GM23338 (cell line): ENCODE measurements around the gene PARVG. TPM values are rescaled to one million over a fixed set of nuclear protein-coding genes. Genes with fewer than 3 reads are reported as not detected.

Experiments
- ATAC-seq: fragments of 200-7000 bp; cut with Tn5 transposase; 3 replicates; pipeline ENCODE4 v1.9.1; 2020
- DNase-seq: peaks from one replicate; pipeline ENCODE4 v3.0.0-alpha.2; 2015; ENCODE audit warnings: low spot score
- H2AFZ ChIP-seq: fragments of 200-600 bp; sonication (generic); 2 replicates; pipeline ENCODE4 v1.8.0; 2016; ENCODE audit warnings: antibody characterized with exemption, mild to moderate bottlenecking, moderate library complexity
- H3F3A ChIP-seq: fragments of 200-600 bp; sonication (generic); replicated peaks from 2 replicates; pipeline ENCODE4 v1.8.0; 2017; ENCODE audit warnings: antibody characterized with exemption, mixed run types, low read depth
- H3K27ac ChIP-seq: fragments of 200-600 bp; sonication (generic); 2 replicates; pipeline ENCODE4 v1.6.1; 2016; ENCODE audit warnings: low read depth
- H3K27me3 ChIP-seq: fragments of 200-600 bp; sonication (generic); 2 replicates; pipeline ENCODE4 v1.8.0; 2016; ENCODE audit warnings: mild to moderate bottlenecking, mixed run types, moderate library complexity; ENCODE audit not compliant: insufficient read depth
- H3K36me3 ChIP-seq: fragments of 200-600 bp; sonication (generic); 2 replicates; pipeline ENCODE4 v1.8.0; 2016; ENCODE audit warnings: mild to moderate bottlenecking; ENCODE audit not compliant: insufficient read depth
- H3K4me1 ChIP-seq: fragments of 200-600 bp; sonication (generic); 2 replicates; pipeline ENCODE4 v1.8.0; 2016; ENCODE audit warnings: mild to moderate bottlenecking, moderate library complexity; ENCODE audit not compliant: insufficient read depth
- H3K4me2 ChIP-seq: fragments of 200-600 bp; sonication (generic); 2 replicates; pipeline ENCODE4 v1.7.1; 2017; ENCODE audit warnings: mixed run types
- H3K4me3 ChIP-seq: fragments of 200-600 bp; sonication (generic); 2 replicates; pipeline ENCODE4 v1.6.1; 2016; ENCODE audit warnings: mixed run types
- H3K79me2 ChIP-seq: fragments of 200-600 bp; sonication (generic); replicated peaks from 2 replicates; pipeline ENCODE4 v1.8.0; 2017; ENCODE audit warnings: mild to moderate bottlenecking; ENCODE audit not compliant: insufficient read depth
- H3K9me2 ChIP-seq: fragments of 200-600 bp; sonication (generic); 2 replicates; pipeline ENCODE4 v1.8.0; 2017; ENCODE audit not compliant: insufficient read depth
- H4K20me1 ChIP-seq: fragments of 200-600 bp; sonication (generic); replicated peaks from 2 replicates; pipeline ENCODE4 v1.8.0; 2017; ENCODE audit warnings: mild to moderate bottlenecking; ENCODE audit not compliant: insufficient read depth
- H3K27ac Mint-ChIP-seq: 2 replicates; pipeline ENCODE4 v1.8.0; 2020; ENCODE audit warnings: inconsistent platforms, mild to moderate bottlenecking, moderate library complexity, mixed read lengths
- H3K27me3 Mint-ChIP-seq: 3 replicates; pipeline ENCODE4 v1.8.0; 2022; ENCODE audit warnings: low read depth, mild to moderate bottlenecking, moderate library complexity, mixed read lengths, inconsistent platforms; ENCODE audit not compliant: insufficient read depth, poor library complexity
- H3K36me3 Mint-ChIP-seq: 3 replicates; pipeline ENCODE4 v1.8.0; 2021; ENCODE audit warnings: low read depth, mild to moderate bottlenecking, inconsistent platforms, moderate library complexity, mixed read lengths
- H3K4me1 Mint-ChIP-seq: 3 replicates; pipeline ENCODE4 v1.8.0; 2020; ENCODE audit warnings: mild to moderate bottlenecking, inconsistent platforms, mixed read lengths
- H3K4me3 Mint-ChIP-seq: 3 replicates; pipeline ENCODE4 v1.8.0; 2021; ENCODE audit warnings: moderate library complexity, mild to moderate bottlenecking, inconsistent platforms, mixed read lengths
- H3K9me3 Mint-ChIP-seq: 3 replicates; pipeline ENCODE4 v1.8.0; 2020; ENCODE audit warnings: moderate library complexity, mild to moderate bottlenecking, inconsistent platforms, mixed read lengths
- CREB1 ChIP-seq: fragments of 250-450 bp; sonication (Bioruptor Pico); IDR thresholded peaks from 2 replicates; pipeline ENCODE4 v1.5.0; 2020; ENCODE audit warnings: low read depth, mild to moderate bottlenecking, moderate library complexity
- EZH2 ChIP-seq: fragments of 200-600 bp; sonication (generic); IDR thresholded peaks from one replicate; pipeline ENCODE4 v1.8.0; 2017; ENCODE audit warnings: antibody characterized with exemption, mild to moderate bottlenecking, low read depth; ENCODE audit not compliant: unreplicated experiment
- EZH2phosphoT487 ChIP-seq: fragments of 200-600 bp; sonication (generic); IDR thresholded peaks from one replicate; pipeline ENCODE4 v1.8.1; 2018; ENCODE audit warnings: antibody characterized with exemption; ENCODE audit not compliant: unreplicated experiment
- JUNB ChIP-seq: IDR thresholded peaks from one replicate; pipeline ENCODE4 v1.6.1; 2016; ENCODE audit warnings: antibody characterized with exemption; ENCODE audit not compliant: unreplicated experiment
- NANOG ChIP-seq: IDR thresholded peaks from 2 replicates; pipeline ENCODE4 v1.6.1; 2016; ENCODE audit warnings: antibody characterized with exemption, borderline replicate concordance
- POLR2AphosphoS5 ChIP-seq: IDR thresholded peaks from 2 replicates; pipeline ENCODE4 v1.6.1; 2016; ENCODE audit warnings: antibody characterized with exemption, low read depth
- STAT1 ChIP-seq: IDR thresholded peaks from one replicate; pipeline ENCODE4 v1.6.1; 2016; ENCODE audit warnings: antibody characterized with exemption; ENCODE audit not compliant: unreplicated experiment
- ZNF114 ChIP-seq: fragments of 250-450 bp; sonication (Bioruptor Pico); IDR thresholded peaks from 2 replicates; pipeline ENCODE4 v1.5.0; 2020; ENCODE audit warnings: mild to moderate bottlenecking, moderate library complexity
- ZNF331 ChIP-seq: fragments of 250-450 bp; sonication (Bioruptor Pico); IDR thresholded peaks from 2 replicates; pipeline ENCODE4 v1.5.0; 2020; ENCODE audit warnings: low read depth, mild to moderate bottlenecking, moderate library complexity
- polyA plus RNA-seq: library from polyadenylated mRNA; unstranded; fragments of >200 nt; fragmentation: Nextera tagmentation; extraction: Ambion mirVana; gene quantifications from 2 replicates; pipeline ENCODE4 v1.2.1, GENCODE V29; 2016
- total RNA-seq: library from RNA; depleted of rRNA; stranded (reverse); fragments of >200 nt; shearing (Covaris generic); gene quantifications from 2 replicates; pipeline ENCODE4 v1.2.3, GENCODE V29; 2014
- TF ChIP-seq, protein P1 (sequence below): fragments of 250-450 bp; sonication (Bioruptor Pico); IDR thresholded peaks from 2 replicates; pipeline ENCODE4 v1.5.0; 2020; ENCODE audit warnings: mild to moderate bottlenecking, moderate library complexity
- TF ChIP-seq, protein P2 (sequence below): IDR thresholded peaks from one replicate; pipeline ENCODE4 v1.6.1; 2018; ENCODE audit warnings: antibody characterized with exemption; ENCODE audit not compliant: unreplicated experiment
- TF ChIP-seq, protein P3 (sequence below): IDR thresholded peaks from 2 replicates; pipeline ENCODE4 v1.6.1; 2016; ENCODE audit warnings: antibody characterized with exemption
- TF ChIP-seq, protein P4 (sequence below), 2 experiments: fragments of 200-600 bp in 1 of 2; sonication (generic) in 1 of 2; conservative IDR thresholded peaks; 2 replicates each; pipeline versions ENCODE4 v1.5.1 to v1.6.1; 2016 to 2017; ENCODE audit warnings: antibody characterized with exemption in 2 of 2, low read depth in 2 of 2, mild to moderate bottlenecking in 2 of 2, moderate library complexity in 1 of 2

PARVG gene
- total and polyA plus RNA-seq, 2 experiments from 2014 or later = 0.14 to 0.31 TPM

DNA sequence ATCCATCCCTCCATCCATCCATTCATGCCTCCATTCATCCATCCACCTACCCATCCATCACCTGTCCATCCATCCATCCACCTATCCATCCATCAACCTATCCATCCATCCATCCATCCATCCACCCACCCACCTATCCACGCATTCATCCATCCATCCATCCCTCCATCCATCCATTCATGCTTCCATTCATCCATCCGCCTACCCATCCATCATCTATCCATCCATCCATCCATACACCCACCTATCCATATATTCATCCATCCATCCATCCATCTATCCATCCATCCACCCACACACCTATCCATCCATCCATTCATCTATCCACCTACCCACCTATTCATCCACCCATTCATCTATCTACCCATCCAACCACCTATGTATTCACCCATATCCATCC is 13.8 kb downstream of the PARVG start:
- Histone ChIP-seq H3K79me2 (no peaks in the 10 kb centered on the region), H4K20me1 (no peaks in the 10 kb centered on the region), H3K9me2 (no peaks in the 10 kb centered on the region), H3K27ac (no peak overlapping the region), H3K4me1 (no peaks in the 10 kb centered on the region), H3K4me3 (no peak overlapping the region), H3F3A (no peaks in the 10 kb centered on the region), H3K36me3 (no peaks in the 10 kb centered on the region), H3K4me2 (no peak overlapping the region), H2AFZ (no peak overlapping the region), H3K27me3 (no peaks in the 10 kb centered on the region)
- H3K4me3 Mint-ChIP-seq = no peak overlapping the region
- H3K4me1 Mint-ChIP-seq = peaks cover 4% of the 10 kb centered on the region; the same call in 1 of the 3 replicates
- H3K27ac Mint-ChIP-seq = no peak overlapping the region
- DNase-seq (no peak), ATAC-seq (no peak)
- H3K27me3 Mint-ChIP-seq = peaks cover 8% of the 10 kb centered on the region
- peaks cover 4% of the 10 kb centered on the region; the same call in 1 of the 3 replicates for H3K9me3 Mint-ChIP-seq
- H3K36me3 Mint-ChIP-seq = no peaks in the 10 kb centered on the region
- TF ChIP-seq ZNF331 (CRISPR knock-in tag) (no peak), ZNF114 (CRISPR knock-in tag) (no peak), JUNB (no peak), NANOG (no peak), EZH2 (no peak), EZH2phosphoT487 (no peak), CREB1 (CRISPR knock-in tag) (no peak), POLR2AphosphoS5 (no peak), STAT1 (no peak)
- TF ChIP-seq, protein P1, sequence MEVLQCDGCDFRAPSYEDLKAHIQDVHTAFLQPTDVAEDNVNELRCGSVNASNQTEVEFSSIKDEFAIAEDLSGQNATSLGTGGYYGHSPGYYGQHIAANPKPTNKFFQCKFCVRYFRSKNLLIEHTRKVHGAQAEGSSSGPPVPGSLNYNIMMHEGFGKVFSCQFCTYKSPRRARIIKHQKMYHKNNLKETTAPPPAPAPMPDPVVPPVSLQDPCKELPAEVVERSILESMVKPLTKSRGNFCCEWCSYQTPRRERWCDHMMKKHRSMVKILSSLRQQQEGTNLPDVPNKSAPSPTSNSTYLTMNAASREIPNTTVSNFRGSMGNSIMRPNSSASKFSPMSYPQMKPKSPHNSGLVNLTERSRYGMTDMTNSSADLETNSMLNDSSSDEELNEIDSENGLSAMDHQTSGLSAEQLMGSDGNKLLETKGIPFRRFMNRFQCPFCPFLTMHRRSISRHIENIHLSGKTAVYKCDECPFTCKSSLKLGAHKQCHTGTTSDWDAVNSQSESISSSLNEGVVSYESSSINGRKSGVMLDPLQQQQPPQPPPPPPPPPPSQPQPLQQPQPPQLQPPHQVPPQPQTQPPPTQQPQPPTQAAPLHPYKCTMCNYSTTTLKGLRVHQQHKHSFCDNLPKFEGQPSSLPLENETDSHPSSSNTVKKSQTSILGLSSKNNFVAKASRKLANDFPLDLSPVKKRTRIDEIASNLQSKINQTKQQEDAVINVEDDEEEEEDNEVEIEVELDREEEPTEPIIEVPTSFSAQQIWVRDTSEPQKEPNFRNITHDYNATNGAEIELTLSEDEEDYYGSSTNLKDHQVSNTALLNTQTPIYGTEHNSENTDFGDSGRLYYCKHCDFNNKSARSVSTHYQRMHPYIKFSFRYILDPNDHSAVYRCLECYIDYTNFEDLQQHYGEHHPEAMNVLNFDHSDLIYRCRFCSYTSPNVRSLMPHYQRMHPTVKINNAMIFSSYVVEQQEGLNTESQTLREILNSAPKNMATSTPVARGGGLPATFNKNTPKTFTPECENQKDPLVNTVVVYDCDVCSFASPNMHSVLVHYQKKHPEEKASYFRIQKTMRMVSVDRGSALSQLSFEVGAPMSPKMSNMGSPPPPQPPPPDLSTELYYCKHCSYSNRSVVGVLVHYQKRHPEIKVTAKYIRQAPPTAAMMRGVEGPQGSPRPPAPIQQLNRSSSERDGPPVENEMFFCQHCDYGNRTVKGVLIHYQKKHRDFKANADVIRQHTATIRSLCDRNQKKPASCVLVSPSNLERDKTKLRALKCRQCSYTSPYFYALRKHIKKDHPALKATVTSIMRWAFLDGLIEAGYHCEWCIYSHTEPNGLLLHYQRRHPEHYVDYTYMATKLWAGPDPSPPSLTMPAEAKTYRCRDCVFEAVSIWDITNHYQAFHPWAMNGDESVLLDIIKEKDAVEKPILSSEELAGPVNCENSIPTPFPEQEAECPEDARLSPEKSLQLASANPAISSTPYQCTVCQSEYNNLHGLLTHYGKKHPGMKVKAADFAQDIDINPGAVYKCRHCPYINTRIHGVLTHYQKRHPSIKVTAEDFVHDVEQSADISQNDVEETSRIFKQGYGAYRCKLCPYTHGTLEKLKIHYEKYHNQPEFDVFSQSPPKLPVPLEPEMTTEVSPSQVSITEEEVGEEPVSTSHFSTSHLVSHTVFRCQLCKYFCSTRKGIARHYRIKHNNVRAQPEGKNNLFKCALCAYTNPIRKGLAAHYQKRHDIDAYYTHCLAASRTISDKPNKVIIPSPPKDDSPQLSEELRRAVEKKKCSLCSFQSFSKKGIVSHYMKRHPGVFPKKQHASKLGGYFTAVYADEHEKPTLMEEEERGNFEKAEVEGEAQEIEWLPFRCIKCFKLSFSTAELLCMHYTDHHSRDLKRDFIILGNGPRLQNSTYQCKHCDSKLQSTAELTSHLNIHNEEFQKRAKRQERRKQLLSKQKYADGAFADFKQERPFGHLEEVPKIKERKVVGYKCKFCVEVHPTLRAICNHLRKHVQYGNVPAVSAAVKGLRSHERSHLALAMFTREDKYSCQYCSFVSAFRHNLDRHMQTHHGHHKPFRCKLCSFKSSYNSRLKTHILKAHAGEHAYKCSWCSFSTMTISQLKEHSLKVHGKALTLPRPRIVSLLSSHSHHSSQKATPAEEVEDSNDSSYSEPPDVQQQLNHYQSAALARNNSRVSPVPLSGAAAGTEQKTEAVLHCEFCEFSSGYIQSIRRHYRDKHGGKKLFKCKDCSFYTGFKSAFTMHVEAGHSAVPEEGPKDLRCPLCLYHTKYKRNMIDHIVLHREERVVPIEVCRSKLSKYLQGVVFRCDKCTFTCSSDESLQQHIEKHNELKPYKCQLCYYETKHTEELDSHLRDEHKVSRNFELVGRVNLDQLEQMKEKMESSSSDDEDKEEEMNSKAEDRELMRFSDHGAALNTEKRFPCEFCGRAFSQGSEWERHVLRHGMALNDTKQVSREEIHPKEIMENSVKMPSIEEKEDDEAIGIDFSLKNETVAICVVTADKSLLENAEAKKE (CRISPR knock-in tag) = no peak
- TF ChIP-seq, protein P2, sequence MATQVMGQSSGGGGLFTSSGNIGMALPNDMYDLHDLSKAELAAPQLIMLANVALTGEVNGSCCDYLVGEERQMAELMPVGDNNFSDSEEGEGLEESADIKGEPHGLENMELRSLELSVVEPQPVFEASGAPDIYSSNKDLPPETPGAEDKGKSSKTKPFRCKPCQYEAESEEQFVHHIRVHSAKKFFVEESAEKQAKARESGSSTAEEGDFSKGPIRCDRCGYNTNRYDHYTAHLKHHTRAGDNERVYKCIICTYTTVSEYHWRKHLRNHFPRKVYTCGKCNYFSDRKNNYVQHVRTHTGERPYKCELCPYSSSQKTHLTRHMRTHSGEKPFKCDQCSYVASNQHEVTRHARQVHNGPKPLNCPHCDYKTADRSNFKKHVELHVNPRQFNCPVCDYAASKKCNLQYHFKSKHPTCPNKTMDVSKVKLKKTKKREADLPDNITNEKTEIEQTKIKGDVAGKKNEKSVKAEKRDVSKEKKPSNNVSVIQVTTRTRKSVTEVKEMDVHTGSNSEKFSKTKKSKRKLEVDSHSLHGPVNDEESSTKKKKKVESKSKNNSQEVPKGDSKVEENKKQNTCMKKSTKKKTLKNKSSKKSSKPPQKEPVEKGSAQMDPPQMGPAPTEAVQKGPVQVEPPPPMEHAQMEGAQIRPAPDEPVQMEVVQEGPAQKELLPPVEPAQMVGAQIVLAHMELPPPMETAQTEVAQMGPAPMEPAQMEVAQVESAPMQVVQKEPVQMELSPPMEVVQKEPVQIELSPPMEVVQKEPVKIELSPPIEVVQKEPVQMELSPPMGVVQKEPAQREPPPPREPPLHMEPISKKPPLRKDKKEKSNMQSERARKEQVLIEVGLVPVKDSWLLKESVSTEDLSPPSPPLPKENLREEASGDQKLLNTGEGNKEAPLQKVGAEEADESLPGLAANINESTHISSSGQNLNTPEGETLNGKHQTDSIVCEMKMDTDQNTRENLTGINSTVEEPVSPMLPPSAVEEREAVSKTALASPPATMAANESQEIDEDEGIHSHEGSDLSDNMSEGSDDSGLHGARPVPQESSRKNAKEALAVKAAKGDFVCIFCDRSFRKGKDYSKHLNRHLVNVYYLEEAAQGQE = no peak
- TF ChIP-seq, protein P3, sequence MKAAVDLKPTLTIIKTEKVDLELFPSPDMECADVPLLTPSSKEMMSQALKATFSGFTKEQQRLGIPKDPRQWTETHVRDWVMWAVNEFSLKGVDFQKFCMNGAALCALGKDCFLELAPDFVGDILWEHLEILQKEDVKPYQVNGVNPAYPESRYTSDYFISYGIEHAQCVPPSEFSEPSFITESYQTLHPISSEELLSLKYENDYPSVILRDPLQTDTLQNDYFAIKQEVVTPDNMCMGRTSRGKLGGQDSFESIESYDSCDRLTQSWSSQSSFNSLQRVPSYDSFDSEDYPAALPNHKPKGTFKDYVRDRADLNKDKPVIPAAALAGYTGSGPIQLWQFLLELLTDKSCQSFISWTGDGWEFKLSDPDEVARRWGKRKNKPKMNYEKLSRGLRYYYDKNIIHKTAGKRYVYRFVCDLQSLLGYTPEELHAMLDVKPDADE = no peak
- TF ChIP-seq, protein P4, sequence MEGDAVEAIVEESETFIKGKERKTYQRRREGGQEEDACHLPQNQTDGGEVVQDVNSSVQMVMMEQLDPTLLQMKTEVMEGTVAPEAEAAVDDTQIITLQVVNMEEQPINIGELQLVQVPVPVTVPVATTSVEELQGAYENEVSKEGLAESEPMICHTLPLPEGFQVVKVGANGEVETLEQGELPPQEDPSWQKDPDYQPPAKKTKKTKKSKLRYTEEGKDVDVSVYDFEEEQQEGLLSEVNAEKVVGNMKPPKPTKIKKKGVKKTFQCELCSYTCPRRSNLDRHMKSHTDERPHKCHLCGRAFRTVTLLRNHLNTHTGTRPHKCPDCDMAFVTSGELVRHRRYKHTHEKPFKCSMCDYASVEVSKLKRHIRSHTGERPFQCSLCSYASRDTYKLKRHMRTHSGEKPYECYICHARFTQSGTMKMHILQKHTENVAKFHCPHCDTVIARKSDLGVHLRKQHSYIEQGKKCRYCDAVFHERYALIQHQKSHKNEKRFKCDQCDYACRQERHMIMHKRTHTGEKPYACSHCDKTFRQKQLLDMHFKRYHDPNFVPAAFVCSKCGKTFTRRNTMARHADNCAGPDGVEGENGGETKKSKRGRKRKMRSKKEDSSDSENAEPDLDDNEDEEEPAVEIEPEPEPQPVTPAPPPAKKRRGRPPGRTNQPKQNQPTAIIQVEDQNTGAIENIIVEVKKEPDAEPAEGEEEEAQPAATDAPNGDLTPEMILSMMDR (conservative IDR thresholded peaks at IDR 0.05; ENCODE audit: low read depth in 2 of 2) = no peak
